ENCODE data around the gene KCNG4. TPM values are rescaled to one million over a fixed set of nuclear protein-coding genes. Genes with fewer than 3 reads are reported as not detected.

Gene KCNG4
- polyA plus RNA-seq, 1 donor (not counting 4 experiments of a cell fraction or from before 2014, with no cell fraction given) = not detected

- no peak overlapping the region for H3K4me2 ChIP-seq (ENCODE audit: control insufficient read depth, extremely low read depth, insufficient read depth, low read depth, low read length)
- TF ChIP-seq EZH2 (IDR thresholded peaks at IDR 0.05; ENCODE audit: low read length) = no peak
- no peak for TF ChIP-seq CTCF (optimal IDR thresholded peaks at IDR 0.05 in 1 of 3, IDR thresholded peaks at IDR 0.05 in 1 of 3, conservative IDR thresholded peaks at IDR 0.05 in 1 of 3; ENCODE audit: extremely low read depth in 1 of 3, insufficient read depth in 2 of 3, low read length in 3 of 3)
- H3K9ac ChIP-seq (ENCODE audit: control insufficient read depth, extremely low read depth, insufficient read depth, low read length) = no peak overlapping the region
- peaks cover 4 to 7% of the 10 kb centered on the region in 2 experiments for H3K36me3 ChIP-seq (ENCODE audit: control insufficient read depth in 2 of 2, extremely low read depth in 1 of 2, insufficient read depth in 2 of 2, low read length in 2 of 2)
- no peak for DNase-seq (ENCODE audit: low read depth, low spot score)
- H4K20me1 ChIP-seq (ENCODE audit: control insufficient read depth, extremely low read depth, insufficient read depth, low read length) = no peaks in the 10 kb centered on the region
- H3K4me3 ChIP-seq (ENCODE audit: control insufficient read depth in 2 of 3, extremely low read depth in 1 of 3, insufficient read depth in 2 of 3, low read depth in 1 of 3, low read length in 3 of 3) = no peak overlapping the region
- H3K27ac ChIP-seq (ENCODE audit: control insufficient read depth, insufficient read depth, low read length) = no peak overlapping the region
- H3K9me3 ChIP-seq (ENCODE audit: control insufficient read depth, low read depth, low read length) = no peaks in the 10 kb centered on the region
- no peak for FAIRE-seq
- no peaks in the 10 kb centered on the region for H3K9me1 ChIP-seq (ENCODE audit: control insufficient read depth, extremely low read depth, insufficient read depth, low read length)
- dilution Hi-C loops (cut with MboI; ENCODE audit: extremely low pct_ligation_motif_present, low sequenced_read_pairs) = no loop called here
- no peak overlapping the region for H2AFZ ChIP-seq (ENCODE audit: control insufficient read depth, low read length)
- peaks cover 29% of the 10 kb centered on the region for H3K4me1 ChIP-seq (ENCODE audit: control insufficient read depth, extremely low read depth, insufficient read depth, low read length)
- H3K27me3 ChIP-seq (ENCODE audit: control insufficient read depth, extremely low read depth, insufficient read depth, low read length) = no peaks in the 10 kb centered on the region
- no peaks in the 10 kb centered on the region for H3K79me2 ChIP-seq (ENCODE audit: control insufficient read depth, insufficient read depth, low read length)
These were observed 65.4 kb downstream of the KCNG4 start for GRCh38 chr16:84174396-84174795.

GRCh38 chr16:84169765-84170310, 70.0 kb downstream of the KCNG4 start:
- Histone ChIP-seq H3K79me2 (ENCODE audit: control insufficient read depth, insufficient read depth, low read length) (no peaks in the 10 kb centered on the region), H3K36me3 (ENCODE audit: control insufficient read depth in 2 of 2, extremely low read depth in 1 of 2, insufficient read depth in 2 of 2, low read length in 2 of 2) (no peaks in the 10 kb centered on the region), H3K4me2 (ENCODE audit: control insufficient read depth, extremely low read depth, insufficient read depth, low read depth, low read length) (no peak overlapping the region), H2AFZ (ENCODE audit: control insufficient read depth, low read length) (no peak overlapping the region), H4K20me1 (ENCODE audit: control insufficient read depth, extremely low read depth, insufficient read depth, low read length) (no peaks in the 10 kb centered on the region), H3K9me3 (ENCODE audit: control insufficient read depth, low read depth, low read length) (no peaks in the 10 kb centered on the region), H3K9me1 (ENCODE audit: control insufficient read depth, extremely low read depth, insufficient read depth, low read length) (no peaks in the 10 kb centered on the region), H3K27me3 (ENCODE audit: control insufficient read depth, extremely low read depth, insufficient read depth, low read length) (peaks cover 10% of the 10 kb centered on the region), H3K4me1 (ENCODE audit: control insufficient read depth, extremely low read depth, insufficient read depth, low read length) (no peaks in the 10 kb centered on the region), H3K27ac (ENCODE audit: control insufficient read depth, insufficient read depth, low read length) (no peak overlapping the region), H3K9ac (ENCODE audit: control insufficient read depth, extremely low read depth, insufficient read depth, low read length) (no peak overlapping the region), H3K4me3 (ENCODE audit: control insufficient read depth in 2 of 3, extremely low read depth in 1 of 3, insufficient read depth in 2 of 3, low read depth in 1 of 3, low read length in 3 of 3) (no peak overlapping the region)
- TF ChIP-seq CTCF (optimal IDR thresholded peaks at IDR 0.05 in 1 of 3, IDR thresholded peaks at IDR 0.05 in 1 of 3, conservative IDR thresholded peaks at IDR 0.05 in 1 of 3; ENCODE audit: extremely low read depth in 1 of 3, insufficient read depth in 2 of 3, low read length in 3 of 3) (no peak), EZH2 (IDR thresholded peaks at IDR 0.05; ENCODE audit: low read length) (no peak)
- no peak for FAIRE-seq
- dilution Hi-C loops (cut with MboI; ENCODE audit: extremely low pct_ligation_motif_present, low sequenced_read_pairs) = no loop called here
- no peak for DNase-seq (ENCODE audit: low read depth, low spot score)

Small RNA genes within 50 kb of the gene (small RNA-seq; reads per million reads assigned to genes)
- gene RNA5SP433 (ENCODE audit: insufficient read length in 3 of 3, low read depth in 3 of 3, low replicate concordance in 1 of 3) = 0 to 0.25 (median 0) reads per million in 3 experiments

Other genes with a start within 250 kb of the KCNG4 start
- not detected in 3 replicates for gene SLC38A8, start 197.2 kb downstream of the KCNG4 start, polyA plus RNA-seq
- gene MBTPS1, start 123.1 kb downstream of the KCNG4 start, polyA plus RNA-seq = 47.5 to 56.0 TPM (median 52.5 TPM) in 3 replicates
- gene HSDL1, start 94.8 kb downstream of the KCNG4 start, polyA plus RNA-seq = 13.3 to 18.1 TPM (median 14.9 TPM) in 3 replicates
- 0.01 TPM in 1 of 3 replicates, not detected in the others for gene DNAAF1, start 94.7 kb downstream of the KCNG4 start, polyA plus RNA-seq
- 6.5 to 11.4 TPM (median 9.9 TPM) in 3 replicates for gene TAF1C, start 53.0 kb downstream of the KCNG4 start, polyA plus RNA-seq
- gene ADAD2, start 48.9 kb downstream of the KCNG4 start, polyA plus RNA-seq = not detected in 3 replicates
- not detected in 3 replicates for gene WFDC1, start 54.9 kb upstream of the KCNG4 start, polyA plus RNA-seq
- gene ATP2C2, start 128.5 kb upstream of the KCNG4 start, polyA plus RNA-seq = 0.96 to 1.3 TPM (median 1.3 TPM) in 3 replicates

All from keratinocyte (primary cell).